Anterior cingulate cortex (tissue), 58 donors: Measurements from ENCODE around the gene SLC12A8.
A peak's percentile ranks its signal among the peaks of the same experiment; 100 is the strongest.

Source experiments
- DNase-seq, 58 donors: peaks; one replicate each; lab custom pipeline; 2025; lab: John Stamatoyannopoulos, UW

SLC12A8 gene

GRCh38 chr3:125189378-125190165, 23.0 kb downstream of the SLC12A8 start:
- no peak for DNase-seq

GRCh38 chr3:125188955-125189354, 23.6 kb downstream of the SLC12A8 start:
- DNase-seq: no peak

- no peak for DNase-seq
These were observed 25.0 kb downstream of the SLC12A8 start for GRCh38 chr3:125187599-125187910.

- DNase-seq: peak in 2 of 58 donors; percentile 7 to 22
These were observed 25.5 kb downstream of the SLC12A8 start for GRCh38 chr3:125186800-125187598.

- peak in 35 of 58 donors; percentile 9 to 83 (median 38) for DNase-seq
These were observed 26.2 kb downstream of the SLC12A8 start for GRCh38 chr3:125186261-125186787.

GRCh38 chr3:125185805-125186204, 26.7 kb downstream of the SLC12A8 start:
- DNase-seq: no peak

GRCh38 chr3:125179884-125180240, 32.7 kb downstream of the SLC12A8 start:
- no peak for DNase-seq

- no peak for DNase-seq
These were observed 33.2 kb downstream of the SLC12A8 start for GRCh38 chr3:125179143-125179883.

- DNase-seq: no peak
These were observed 34.8 kb downstream of the SLC12A8 start for GRCh38 chr3:125177746-125178145.

- no peak for DNase-seq
These were observed 37.1 kb downstream of the SLC12A8 start for GRCh38 chr3:125175295-125176078.

- no peak for DNase-seq
These were observed 40.2 kb downstream of the SLC12A8 start for GRCh38 chr3:125172346-125172745.

- DNase-seq: no peak
These were observed 43.7 kb downstream of the SLC12A8 start for GRCh38 chr3:125168711-125169393.

- DNase-seq: no peak
These were observed 45.9 kb downstream of the SLC12A8 start for GRCh38 chr3:125166599-125167136.

GRCh38 chr3:125165948-125166553, 46.5 kb downstream of the SLC12A8 start:
- no peak for DNase-seq

GRCh38 chr3:125165189-125165947, 47.2 kb downstream of the SLC12A8 start:
- DNase-seq: peak in 8 of 58 donors; percentile 17 to 36 (median 28)

- no peak for DNase-seq
These were observed 48.6 kb downstream of the SLC12A8 start for GRCh38 chr3:125163739-125164601.

GRCh38 chr3:125161607-125162219, 50.8 kb downstream of the SLC12A8 start:
- DNase-seq: no peak
